SK-N-SH treated with all-trans-retinoic acid at 6 μM for 48 hours (cell line): ENCODE data around the gene GVQW3.

Source experiments
- PATZ1 ChIP-seq: fragments of 250-450 bp; sonication (Bioruptor Pico); IDR thresholded peaks from 2 replicates; pipeline ENCODE4 v1.8.0; 2020; ENCODE audit warnings: mild to moderate bottlenecking, moderate library complexity, borderline replicate concordance
- PPARA ChIP-seq: fragments of 250-450 bp; sonication (Bioruptor Pico); IDR thresholded peaks from 2 replicates; pipeline ENCODE4 v1.5.0; 2020; ENCODE audit warnings: mild to moderate bottlenecking, borderline replicate concordance
- TOX ChIP-seq: fragments of 250-450 bp; sonication (Bioruptor Pico); IDR thresholded peaks from 2 replicates; pipeline ENCODE4 v1.8.0; 2021; ENCODE audit warnings: mild to moderate bottlenecking, moderate library complexity, borderline replicate concordance
- TSHZ2 ChIP-seq: fragments of 250-450 bp; sonication (Bioruptor Pico); IDR thresholded peaks from 2 replicates; pipeline ENCODE4 v1.5.0; 2020; ENCODE audit warnings: mild to moderate bottlenecking, moderate library complexity
- ZFP30 ChIP-seq: fragments of 450-650 bp; formaldehyde crosslinking; IDR thresholded peaks from 2 replicates; pipeline ENCODE4 v1.5.0; 2022; ENCODE audit warnings: mild to moderate bottlenecking, moderate library complexity
- ZNF565 ChIP-seq: fragments of 450-650 bp; formaldehyde crosslinking; conservative IDR thresholded peaks from 2 replicates; pipeline ENCODE4 v1.5.0; 2020; ENCODE audit warnings: low read depth, mild to moderate bottlenecking, moderate library complexity

GRCh38 chr11:76448506-76448905, 67.4 kb downstream of the GVQW3 start:
- TF ChIP-seq TOX (CRISPR knock-in tag) (no peak), PATZ1 (no peak), TSHZ2 (CRISPR knock-in tag) (no peak), ZFP30 (CRISPR knock-in tag) (no peak), ZNF565 (no peak), PPARA (CRISPR knock-in tag) (no peak)
